Keratinocyte (primary cell): Measurements from ENCODE around the gene F10. TPM values are rescaled to one million over a fixed set of nuclear protein-coding genes. Genes with fewer than 3 reads are reported as not detected.

Experiments
- DNase-seq: peaks from one replicate; pipeline ENCODE4 v3.0.0-alpha.2; 2011; ENCODE audit warnings: low read depth, missing footprints, low spot score
- FAIRE-seq: peaks from 2 replicates; lab custom pipeline; 2011; peaks lifted over from hg19 to GRCh38; lab: Jason Lieb, UNC
- H2AFZ ChIP-seq: 2 replicates; pipeline ENCODE4 v1.6.0; 2012; ENCODE audit warnings: low read length, control low read depth, inconsistent platforms; ENCODE audit not compliant: control insufficient read depth
- H3K27ac ChIP-seq: 2 replicates; pipeline ENCODE4 v1.5.1; 2011; ENCODE audit warnings: low read length; ENCODE audit not compliant: control insufficient read depth, insufficient read depth
- H3K27me3 ChIP-seq: 3 replicates; pipeline ENCODE4 v1.6.0; 2011; ENCODE audit warnings: low read length; ENCODE audit not compliant: control insufficient read depth, insufficient read depth; ENCODE audit errors: extremely low read depth
- H3K36me3 ChIP-seq, 2 experiments: 2 replicates in 1 of 2; 3 replicates in 1 of 2; pipeline ENCODE4 v1.5.1; 2011; ENCODE audit warnings: low read length in 2 of 2, mild to moderate bottlenecking in 1 of 2; ENCODE audit not compliant: control insufficient read depth in 2 of 2, insufficient read depth in 2 of 2; ENCODE audit errors: extremely low read depth in 1 of 2
- H3K4me1 ChIP-seq: 3 replicates; pipeline ENCODE4 v1.5.1; 2011; ENCODE audit warnings: low read length; ENCODE audit not compliant: control insufficient read depth, insufficient read depth; ENCODE audit errors: extremely low read depth
- H3K4me2 ChIP-seq: 3 replicates; pipeline ENCODE4 v1.6.0; 2011; ENCODE audit warnings: low read depth, low read length; ENCODE audit not compliant: control insufficient read depth, insufficient read depth; ENCODE audit errors: extremely low read depth
- H3K4me3 ChIP-seq, 3 experiments: fragments of 200-600 bp in 1 of 3; sonication (generic) in 1 of 3; 2 replicates in 2 of 3; 3 replicates in 1 of 3; pipeline ENCODE4 v1.5.1; 2011 to 2016; ENCODE audit warnings: low read length in 3 of 3, mild to moderate bottlenecking in 3 of 3, control low read depth in 2 of 3, inconsistent platforms in 1 of 3, low read depth in 1 of 3, mixed read lengths in 1 of 3, mixed run types in 1 of 3, moderate library complexity in 1 of 3; ENCODE audit not compliant: control insufficient read depth in 2 of 3, insufficient read depth in 2 of 3; ENCODE audit errors: extremely low read depth in 1 of 3
- H3K79me2 ChIP-seq: 2 replicates; pipeline ENCODE4 v1.6.0; 2012; ENCODE audit warnings: low read length; ENCODE audit not compliant: control insufficient read depth, insufficient read depth
- H3K9ac ChIP-seq: 3 replicates; pipeline ENCODE4 v1.6.0; 2011; ENCODE audit warnings: low read length; ENCODE audit not compliant: control insufficient read depth, insufficient read depth; ENCODE audit errors: extremely low read depth
- H3K9me1 ChIP-seq: 3 replicates; pipeline ENCODE4 v1.6.0; 2011; ENCODE audit warnings: low read length; ENCODE audit not compliant: control insufficient read depth, insufficient read depth; ENCODE audit errors: extremely low read depth
- H3K9me3 ChIP-seq: 2 replicates; pipeline ENCODE4 v1.5.1; 2012; ENCODE audit warnings: low read depth, low read length; ENCODE audit not compliant: control insufficient read depth
- H4K20me1 ChIP-seq: 3 replicates; pipeline ENCODE4 v1.6.0; 2011; ENCODE audit warnings: low read length; ENCODE audit not compliant: control insufficient read depth, insufficient read depth; ENCODE audit errors: extremely low read depth
- EZH2 ChIP-seq: IDR thresholded peaks from one replicate; pipeline ENCODE4 v1.6.1; 2012; ENCODE audit warnings: inconsistent platforms, mild to moderate bottlenecking, low read length, moderate library complexity
- dilution Hi-C: fragments of 300-500 bp; cut with MboI; formaldehyde crosslinking; loops from one replicate; pipeline ENCODE4 v1.7.0; 2020; ENCODE audit warnings: low sequenced_read_pairs; ENCODE audit not compliant: extremely low pct_ligation_motif_present
- polyA plus RNA-seq, 5 experiments: library from polyadenylated mRNA; depleted of rRNA in 3 of 5; stranded (reverse) in 3 of 5; stranded (forward) in 1 of 5; unstranded in 1 of 5; fragments of >200 nt; gene quantifications; 1 replicate in 1 of 5; 2 replicates in 3 of 5; 3 replicates in 1 of 5; pipeline versions ENCODE4 v1.2.1 to v1.2.3, GENCODE V29; 2011 to 2012; ENCODE audit warnings: missing spikeins in 2 of 5, low read depth in 1 of 5, low replicate concordance in 1 of 5
- TF ChIP-seq, protein P1 (sequence below), 3 experiments: IDR thresholded peaks in 1 of 3; conservative IDR thresholded peaks in 1 of 3; optimal IDR thresholded peaks in 1 of 3; 2 replicates in 2 of 3; 3 replicates in 1 of 3; pipeline versions ENCODE3 to v1.5.1; 2011; ENCODE audit warnings: low read length in 3 of 3, mild to moderate bottlenecking in 3 of 3, moderate library complexity in 2 of 3, control low read depth in 1 of 3, inconsistent platforms in 1 of 3; ENCODE audit not compliant: insufficient read depth in 2 of 3; ENCODE audit errors: extremely low read depth in 1 of 3

Gene F10
- polyA plus RNA-seq, 1 donor (not counting 4 experiments of a cell fraction or from before 2014, with no cell fraction given), result not detected

DNA sequence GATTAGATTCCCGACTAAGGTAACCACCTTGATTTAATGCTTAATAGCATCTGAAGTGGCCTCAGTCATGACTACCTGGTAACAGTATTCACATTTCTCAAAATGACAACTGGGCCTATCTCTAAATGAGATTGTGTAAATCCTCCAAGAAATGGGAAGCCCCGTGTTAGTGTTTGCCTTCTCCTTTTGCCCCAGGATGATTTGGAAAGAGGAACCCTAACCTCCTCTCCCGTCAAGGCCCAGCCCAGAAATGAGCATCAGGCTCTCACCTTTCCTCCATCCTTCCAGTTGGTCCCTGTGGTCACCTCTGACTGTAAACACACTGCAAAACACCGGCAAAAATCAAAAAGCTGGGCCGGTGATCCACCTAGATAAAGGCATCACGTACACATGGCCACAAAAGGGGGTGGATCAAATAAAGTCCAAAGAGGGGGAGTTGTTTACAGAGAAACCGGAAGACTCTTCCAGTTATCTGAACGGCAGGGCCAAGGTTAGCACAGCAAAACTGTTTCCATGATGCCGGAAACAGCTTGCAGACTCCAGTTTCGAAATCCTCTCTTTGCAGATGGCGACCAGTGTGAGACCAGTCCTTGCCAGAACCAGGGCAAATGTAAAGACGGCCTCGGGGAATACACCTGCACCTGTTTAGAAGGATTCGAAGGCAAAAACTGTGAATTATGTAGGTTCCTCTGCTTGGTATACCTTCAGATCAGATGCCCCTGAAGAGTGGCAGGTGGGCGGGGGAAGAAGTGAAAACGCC is 16.4 kb downstream of the F10 start:
- DNase-seq (no peak), FAIRE-seq (no peak)
- H3K4me1 ChIP-seq, result no peaks in the 10 kb centered on the region
- H3K4me3 ChIP-seq, result no peak overlapping the region
- no peaks in the 10 kb centered on the region for H4K20me1 ChIP-seq
- dilution Hi-C loops, result no loop called here
- no peak overlapping the region for H3K4me2 ChIP-seq
- no peaks in the 10 kb centered on the region for H3K9me1 ChIP-seq
- no peaks in the 10 kb centered on the region for H3K36me3 ChIP-seq
- H3K9me3 ChIP-seq, result no peaks in the 10 kb centered on the region
- H3K27me3 ChIP-seq, result no peaks in the 10 kb centered on the region
- TF ChIP-seq, protein P1, sequence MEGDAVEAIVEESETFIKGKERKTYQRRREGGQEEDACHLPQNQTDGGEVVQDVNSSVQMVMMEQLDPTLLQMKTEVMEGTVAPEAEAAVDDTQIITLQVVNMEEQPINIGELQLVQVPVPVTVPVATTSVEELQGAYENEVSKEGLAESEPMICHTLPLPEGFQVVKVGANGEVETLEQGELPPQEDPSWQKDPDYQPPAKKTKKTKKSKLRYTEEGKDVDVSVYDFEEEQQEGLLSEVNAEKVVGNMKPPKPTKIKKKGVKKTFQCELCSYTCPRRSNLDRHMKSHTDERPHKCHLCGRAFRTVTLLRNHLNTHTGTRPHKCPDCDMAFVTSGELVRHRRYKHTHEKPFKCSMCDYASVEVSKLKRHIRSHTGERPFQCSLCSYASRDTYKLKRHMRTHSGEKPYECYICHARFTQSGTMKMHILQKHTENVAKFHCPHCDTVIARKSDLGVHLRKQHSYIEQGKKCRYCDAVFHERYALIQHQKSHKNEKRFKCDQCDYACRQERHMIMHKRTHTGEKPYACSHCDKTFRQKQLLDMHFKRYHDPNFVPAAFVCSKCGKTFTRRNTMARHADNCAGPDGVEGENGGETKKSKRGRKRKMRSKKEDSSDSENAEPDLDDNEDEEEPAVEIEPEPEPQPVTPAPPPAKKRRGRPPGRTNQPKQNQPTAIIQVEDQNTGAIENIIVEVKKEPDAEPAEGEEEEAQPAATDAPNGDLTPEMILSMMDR (optimal IDR thresholded peaks at IDR 0.05 in 1 of 3, IDR thresholded peaks at IDR 0.05 in 1 of 3, conservative IDR thresholded peaks at IDR 0.05 in 1 of 3; ENCODE audit: extremely low read depth in 1 of 3, insufficient read depth in 2 of 3, low read length in 3 of 3), result no peak
- no peak for TF ChIP-seq EZH2
- H3K9ac ChIP-seq, result no peak overlapping the region
- no peaks in the 10 kb centered on the region for H3K79me2 ChIP-seq
- no peak overlapping the region for H2AFZ ChIP-seq
- no peak overlapping the region for H3K27ac ChIP-seq

DNA sequence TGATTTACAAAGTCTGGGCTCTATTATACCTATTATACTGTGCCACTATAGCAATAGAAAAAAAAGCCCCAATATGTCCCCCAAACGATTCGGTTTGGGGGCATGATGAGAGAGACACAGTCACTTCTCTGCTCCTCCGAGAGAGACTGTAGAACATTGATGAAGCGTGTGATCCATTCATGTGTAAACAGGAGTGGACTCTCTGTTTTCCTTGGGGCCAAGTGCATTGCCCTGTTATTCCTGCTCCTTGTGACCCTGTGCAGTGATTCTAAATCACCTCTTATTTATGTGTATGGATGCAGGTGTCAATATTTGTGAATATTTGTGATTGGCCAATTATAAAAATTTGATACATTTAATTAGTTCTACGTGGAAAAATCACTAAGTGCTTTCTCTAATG is 17.0 kb downstream of the F10 start:
- no peaks in the 10 kb centered on the region for H3K27me3 ChIP-seq
- no peaks in the 10 kb centered on the region for H3K4me1 ChIP-seq
- TF ChIP-seq, protein P1 (optimal IDR thresholded peaks at IDR 0.05 in 1 of 3, IDR thresholded peaks at IDR 0.05 in 1 of 3, conservative IDR thresholded peaks at IDR 0.05 in 1 of 3; ENCODE audit: extremely low read depth in 1 of 3, insufficient read depth in 2 of 3, low read length in 3 of 3), result no peak
- no peak for TF ChIP-seq EZH2
- no peaks in the 10 kb centered on the region for H4K20me1 ChIP-seq
- dilution Hi-C loops, result no loop called here
- H3K36me3 ChIP-seq, result no peaks in the 10 kb centered on the region
- DNase-seq (no peak), FAIRE-seq (no peak)
- H3K27ac ChIP-seq, result no peak overlapping the region
- no peak overlapping the region for H3K9ac ChIP-seq
- no peaks in the 10 kb centered on the region for H3K79me2 ChIP-seq
- no peak overlapping the region for H3K4me2 ChIP-seq
- H3K9me3 ChIP-seq, result no peaks in the 10 kb centered on the region
- no peak overlapping the region for H3K4me3 ChIP-seq
- H3K9me1 ChIP-seq, result no peaks in the 10 kb centered on the region
- no peak overlapping the region for H2AFZ ChIP-seq
